LNCaP clone FGC (cell line): Measurements from ENCODE around the gene GPR158.

ENCODE experiments used
- DNase-seq: peaks from one replicate; pipeline ENCODE4 v3.0.0-alpha.2; 2011; ENCODE audit warnings: low read depth
- H3K4me3 ChIP-seq: 2 replicates; pipeline ENCODE4 v1.5.1; 2011; ENCODE audit warnings: mild to moderate bottlenecking, low read depth, low read length, control low read depth
- TF ChIP-seq, protein P1 (sequence below): IDR thresholded peaks from 2 replicates; pipeline ENCODE4 v1.5.1; 2012; ENCODE audit warnings: mild to moderate bottlenecking; ENCODE audit not compliant: control insufficient read depth, insufficient read depth; ENCODE audit errors: extremely low read depth

GPR158 gene

DNA sequence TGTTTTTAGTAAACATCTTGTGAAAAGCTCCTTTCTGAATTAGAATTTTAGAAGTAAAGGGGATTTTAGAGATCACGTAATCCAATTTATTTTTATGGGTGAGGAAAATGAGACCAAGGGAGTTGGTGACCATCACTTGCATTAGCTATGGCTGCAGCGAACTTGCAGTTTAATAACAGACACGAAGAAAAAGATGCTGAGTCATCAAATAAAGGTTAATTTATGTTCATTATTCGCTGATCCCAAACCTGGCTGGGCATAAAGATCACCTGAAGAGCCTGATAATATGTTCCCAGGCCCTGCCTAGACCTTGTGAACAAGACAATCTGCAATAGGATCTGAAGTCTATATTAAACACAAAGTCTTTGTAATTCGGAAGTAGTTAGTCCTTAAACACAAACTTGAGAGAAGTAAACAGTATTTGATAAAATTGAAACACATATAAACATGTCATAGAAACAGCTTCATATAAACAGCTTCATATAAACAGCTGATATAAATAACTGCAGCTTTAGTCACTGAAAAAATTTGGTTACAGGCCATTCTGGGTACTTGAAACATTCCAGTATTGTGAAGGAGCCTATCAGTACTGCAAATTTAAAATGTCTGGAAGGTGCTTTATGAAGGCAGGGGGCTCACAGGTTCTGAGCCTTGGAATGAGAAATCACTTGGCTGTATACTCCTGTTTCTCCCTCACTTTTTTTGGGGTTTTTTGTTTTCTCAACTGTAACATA lies 16.5 kb downstream of the GPR158 start:
- no peak for DNase-seq
- TF ChIP-seq, protein P1, sequence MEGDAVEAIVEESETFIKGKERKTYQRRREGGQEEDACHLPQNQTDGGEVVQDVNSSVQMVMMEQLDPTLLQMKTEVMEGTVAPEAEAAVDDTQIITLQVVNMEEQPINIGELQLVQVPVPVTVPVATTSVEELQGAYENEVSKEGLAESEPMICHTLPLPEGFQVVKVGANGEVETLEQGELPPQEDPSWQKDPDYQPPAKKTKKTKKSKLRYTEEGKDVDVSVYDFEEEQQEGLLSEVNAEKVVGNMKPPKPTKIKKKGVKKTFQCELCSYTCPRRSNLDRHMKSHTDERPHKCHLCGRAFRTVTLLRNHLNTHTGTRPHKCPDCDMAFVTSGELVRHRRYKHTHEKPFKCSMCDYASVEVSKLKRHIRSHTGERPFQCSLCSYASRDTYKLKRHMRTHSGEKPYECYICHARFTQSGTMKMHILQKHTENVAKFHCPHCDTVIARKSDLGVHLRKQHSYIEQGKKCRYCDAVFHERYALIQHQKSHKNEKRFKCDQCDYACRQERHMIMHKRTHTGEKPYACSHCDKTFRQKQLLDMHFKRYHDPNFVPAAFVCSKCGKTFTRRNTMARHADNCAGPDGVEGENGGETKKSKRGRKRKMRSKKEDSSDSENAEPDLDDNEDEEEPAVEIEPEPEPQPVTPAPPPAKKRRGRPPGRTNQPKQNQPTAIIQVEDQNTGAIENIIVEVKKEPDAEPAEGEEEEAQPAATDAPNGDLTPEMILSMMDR, result no peak
- no peak overlapping the region for H3K4me3 ChIP-seq

- DNase-seq, result no peak
- TF ChIP-seq, protein P1, result no peak
- no peak overlapping the region for H3K4me3 ChIP-seq
Observed at GRCh38 chr10:25198151-25198550, 23.4 kb downstream of the GPR158 start.

GRCh38 chr10:25206693-25207414 lies 32.1 kb downstream of the GPR158 start:
- TF ChIP-seq, protein P1, result no peak
- DNase-seq, result no peak

GRCh38 chr10:25209618-25210017 lies 34.8 kb downstream of the GPR158 start:
- TF ChIP-seq, protein P1, result no peak
- DNase-seq, result peak; percentile 85
- H3K4me3 ChIP-seq, result 0 out of 2 replicates have a peak overlapping the region, but pooled peaks have one; percentile 0

More at GRCh38 chr10:25206693-25207414, 32.1 kb downstream of the GPR158 start:
- no peak overlapping the region for H3K4me3 ChIP-seq

- DNase-seq, result no peak
- H3K4me3 ChIP-seq, result no peak overlapping the region
Observed at GRCh38 chr10:25210265-25210664, 35.5 kb downstream of the GPR158 start.

GRCh38 chr10:25220156-25220555 lies 45.4 kb downstream of the GPR158 start:
- DNase-seq, result no peak
- H3K4me3 ChIP-seq, result no peak overlapping the region
- TF ChIP-seq, protein P1, result no peak

More at GRCh38 chr10:25210265-25210664, 35.5 kb downstream of the GPR158 start:
- TF ChIP-seq, protein P1, result no peak
